ENCODE measurements around the gene B4GALT5.
A peak's percentile ranks its signal among the peaks of the same experiment; 100 is the strongest.
"Not testable (repeated sequence)": the region's sequence is repeated elsewhere in the genome, so short reads cannot be mapped to it uniquely, and the experiment has no call there.

The B4GALT5 gene, protein sequence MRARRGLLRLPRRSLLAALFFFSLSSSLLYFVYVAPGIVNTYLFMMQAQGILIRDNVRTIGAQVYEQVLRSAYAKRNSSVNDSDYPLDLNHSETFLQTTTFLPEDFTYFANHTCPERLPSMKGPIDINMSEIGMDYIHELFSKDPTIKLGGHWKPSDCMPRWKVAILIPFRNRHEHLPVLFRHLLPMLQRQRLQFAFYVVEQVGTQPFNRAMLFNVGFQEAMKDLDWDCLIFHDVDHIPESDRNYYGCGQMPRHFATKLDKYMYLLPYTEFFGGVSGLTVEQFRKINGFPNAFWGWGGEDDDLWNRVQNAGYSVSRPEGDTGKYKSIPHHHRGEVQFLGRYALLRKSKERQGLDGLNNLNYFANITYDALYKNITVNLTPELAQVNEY

DNA sequence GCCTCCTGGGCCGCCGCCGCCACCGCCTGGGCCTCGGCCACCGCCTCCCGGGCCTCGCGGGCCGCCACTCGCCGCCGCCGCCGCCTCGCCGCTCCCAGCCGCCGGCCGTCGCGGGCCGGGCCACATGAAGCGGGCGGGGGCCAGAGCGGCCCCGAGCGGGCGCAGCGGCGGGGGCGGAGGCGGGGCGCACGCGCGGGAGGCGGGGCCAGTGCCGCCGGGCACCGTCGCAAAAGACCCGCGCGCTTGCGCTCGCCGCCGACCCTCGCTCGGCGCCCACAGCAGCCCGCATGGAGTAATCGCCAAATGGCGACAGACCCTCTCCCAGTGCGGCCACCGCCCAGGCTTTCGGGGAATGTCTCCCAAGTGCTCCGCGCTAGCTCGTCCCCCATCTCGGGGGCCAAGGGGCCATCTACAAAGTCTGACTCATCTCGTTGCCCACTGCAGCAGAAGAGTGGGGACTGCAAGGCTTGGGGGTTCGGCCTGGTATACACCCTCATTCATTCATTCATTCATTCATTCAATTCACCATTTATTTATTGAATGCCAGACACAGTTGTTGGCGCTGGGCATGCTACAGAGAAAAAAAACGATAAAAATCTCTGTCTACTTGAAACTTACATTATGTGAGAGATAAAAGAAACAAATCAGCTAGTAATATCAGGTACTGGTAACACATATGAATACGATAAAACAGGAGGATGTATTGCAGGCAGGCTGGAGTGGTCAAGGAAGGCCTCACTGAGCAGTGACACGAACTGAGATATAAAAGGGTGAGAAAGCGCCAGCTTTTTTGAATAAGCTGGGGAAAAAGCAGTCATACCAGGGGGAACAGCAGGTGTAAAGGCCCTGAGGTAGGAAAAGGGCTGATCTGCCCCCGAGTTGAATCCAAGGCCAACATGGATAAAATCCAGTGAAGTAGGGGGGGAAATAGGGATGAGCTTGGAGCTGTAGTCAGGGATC, at the start of gene B4GALT5:
Gene B4GALT5 (minus strand): TSS at position 126 of the 960 bp plus-strand sequence. CDS start 188 bp downstream, outside the sequence.
- peak; percentile 75 for DNase-seq

DNA sequence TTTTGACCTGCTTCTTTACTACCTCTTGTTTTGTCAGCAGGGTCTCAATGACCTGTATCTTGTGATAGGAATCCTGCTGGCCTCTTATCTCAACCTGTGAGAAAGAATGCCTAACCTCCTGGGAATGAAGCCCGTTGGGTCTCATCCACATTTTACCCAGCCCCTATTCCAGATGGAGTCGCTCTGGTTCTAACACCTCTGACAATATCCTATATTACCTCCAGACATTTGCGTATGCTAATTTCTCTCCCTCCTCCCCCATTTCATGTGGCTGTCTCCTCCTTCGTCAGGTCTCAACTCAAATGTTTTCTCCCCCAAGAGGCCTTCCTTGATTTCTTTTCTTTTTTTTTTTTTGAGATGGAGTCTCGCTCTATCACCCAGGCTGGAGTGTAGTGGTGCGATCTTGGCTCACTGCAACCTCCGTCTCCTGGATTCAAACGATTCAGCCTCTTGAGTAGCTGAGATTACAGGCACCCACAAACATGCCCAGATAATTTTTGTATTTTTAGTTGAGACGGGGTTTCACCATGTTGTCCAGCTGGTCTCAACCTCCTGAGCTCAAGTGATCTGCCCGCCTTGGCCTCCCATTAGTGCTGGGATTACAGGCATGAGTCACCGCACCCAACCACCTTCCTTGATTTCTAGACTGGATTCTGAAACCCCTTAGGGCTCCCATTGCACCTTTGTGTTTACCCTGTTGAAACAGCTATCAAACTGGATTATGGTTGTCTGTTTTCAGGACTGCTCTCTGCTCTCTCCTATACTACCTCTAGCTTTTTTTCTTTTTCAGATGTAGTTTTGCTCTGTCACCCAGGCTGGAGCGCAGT, 49.5 kb upstream of the B4GALT5 start:
- DNase-seq: peak; percentile 42

DNA sequence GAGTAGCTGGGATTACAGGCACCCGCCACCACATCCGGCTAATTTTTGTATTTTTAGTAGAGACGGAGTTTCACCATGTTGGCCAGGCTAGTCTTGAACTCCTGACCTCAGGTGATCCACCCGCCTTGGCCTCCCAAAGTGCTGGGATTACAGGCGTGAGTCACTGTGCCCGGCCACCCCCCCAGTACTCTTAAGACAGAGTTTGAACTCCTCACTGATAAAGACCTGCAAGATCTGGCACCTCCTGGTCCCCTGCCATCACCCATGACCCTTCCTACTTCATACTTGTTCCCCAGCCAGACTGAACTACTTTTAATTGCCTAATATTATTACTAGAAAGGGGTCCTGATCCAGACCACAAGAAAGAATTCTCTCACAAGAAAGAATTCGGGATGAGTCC, 48.2 kb upstream of the B4GALT5 start:
- not testable (repeated sequence) for DNase-seq

DNA sequence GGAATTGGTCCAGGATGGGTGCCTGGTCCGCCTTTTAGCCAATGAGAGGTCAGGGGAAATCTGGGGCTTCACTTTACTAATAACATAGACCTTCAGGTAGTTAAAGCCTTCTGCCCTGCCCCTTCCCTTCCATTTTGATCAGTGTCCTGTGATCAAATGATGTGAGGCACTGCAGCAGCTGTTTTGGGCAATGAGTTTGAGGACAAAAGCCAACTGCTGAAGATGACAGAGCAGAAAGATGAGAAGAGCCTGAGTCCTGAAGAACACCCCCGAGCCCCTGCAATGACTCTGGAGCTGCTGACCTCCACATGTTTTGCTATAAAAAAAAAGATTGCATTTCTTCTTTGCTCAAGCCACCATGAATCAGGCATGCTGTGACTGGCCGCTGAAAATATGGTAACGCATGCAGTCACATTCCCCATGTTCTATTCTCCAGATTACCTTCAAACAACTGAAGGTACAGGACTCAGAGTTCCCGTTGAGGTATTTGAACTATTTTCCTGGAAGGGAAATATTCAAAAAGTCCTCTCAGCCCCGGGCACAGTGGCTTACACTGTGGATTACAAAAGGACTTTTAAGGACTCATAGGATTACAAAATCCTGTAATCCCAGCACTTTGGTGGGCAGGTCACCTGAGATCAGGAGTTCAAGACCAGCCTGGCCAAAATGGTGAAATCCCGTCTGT, 45.7 kb upstream of the B4GALT5 start:
- no peak for DNase-seq

DNA sequence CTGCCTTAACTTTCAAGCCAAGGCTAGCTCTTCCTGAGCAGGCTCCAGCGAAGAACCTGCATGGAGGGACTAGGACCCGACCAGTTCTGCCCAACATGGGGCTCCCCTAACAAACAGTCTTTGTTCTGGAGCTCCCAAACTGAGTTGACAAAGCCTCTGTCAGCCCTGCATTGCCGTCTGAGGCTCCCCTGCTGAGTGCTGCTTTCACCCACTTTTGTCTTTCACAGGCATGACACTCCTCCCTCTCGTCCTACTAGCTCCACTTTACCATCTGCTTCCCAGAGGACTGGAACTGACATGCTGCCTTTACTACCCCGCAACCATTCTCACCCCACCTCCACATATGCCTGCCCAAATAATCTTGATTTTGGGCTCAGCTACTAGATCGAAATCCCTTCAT, 45.1 kb upstream of the B4GALT5 start:
- no peak for DNase-seq

DNA sequence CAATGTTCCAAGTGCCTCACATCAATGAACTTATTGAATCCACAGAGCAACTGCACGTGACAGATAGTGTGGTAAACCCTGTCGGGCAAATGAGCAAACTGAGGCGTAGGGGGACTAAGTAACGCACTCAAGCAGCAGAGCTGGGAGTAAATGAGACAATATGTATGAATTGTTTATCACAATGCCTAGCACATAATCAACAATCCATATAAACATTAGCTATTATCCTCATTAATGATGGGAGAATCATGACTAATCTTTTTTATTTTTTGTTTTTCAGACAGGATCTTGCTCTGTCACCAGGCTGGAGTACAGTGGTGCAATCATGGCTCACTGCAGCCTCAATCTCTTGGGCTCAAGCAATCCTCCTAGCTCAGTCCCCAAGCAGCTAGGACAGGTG, 43.9 kb upstream of the B4GALT5 start:
- no peak for DNase-seq

DNA sequence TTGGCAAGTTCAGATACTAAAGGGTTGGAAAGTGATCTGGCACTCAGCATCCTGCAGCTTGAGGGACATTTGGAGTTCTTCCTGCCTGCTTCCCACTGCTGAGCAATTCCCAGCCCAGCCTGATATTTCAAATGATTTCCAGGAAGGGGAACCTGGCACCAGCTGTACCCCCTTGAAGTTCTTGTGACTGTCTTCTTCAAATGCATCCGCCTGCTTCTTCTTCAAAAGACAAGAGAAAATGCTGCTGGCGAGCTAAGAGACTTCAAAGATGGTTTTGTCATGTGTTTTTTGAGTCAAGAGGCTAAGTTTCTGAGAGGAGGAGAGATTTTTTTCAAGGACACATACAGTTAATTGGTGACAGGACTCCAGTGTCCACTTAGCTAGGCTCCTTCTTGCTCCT, 42.6 kb upstream of the B4GALT5 start:
- DNase-seq: no peak

DNA sequence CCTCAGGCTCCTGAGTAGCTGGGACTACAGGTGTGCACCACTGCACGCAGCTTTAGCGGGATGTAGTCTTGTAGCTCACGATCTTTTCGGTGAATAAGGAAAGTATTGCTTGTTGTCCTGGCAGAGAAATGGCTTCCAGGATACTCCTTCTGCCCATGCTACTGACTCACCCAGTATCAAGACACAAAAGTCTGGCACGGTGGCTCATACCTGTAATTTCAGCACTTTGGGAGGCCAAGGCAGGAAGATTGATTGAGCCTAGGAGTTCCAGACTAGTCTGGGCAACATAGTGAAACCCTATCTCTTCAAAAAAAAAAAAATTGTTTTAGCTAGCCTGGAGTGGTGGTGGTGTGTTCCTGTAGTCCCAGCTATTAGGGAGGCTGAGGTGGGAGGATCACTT, 40.9 kb upstream of the B4GALT5 start:
- no peak for DNase-seq

DNA sequence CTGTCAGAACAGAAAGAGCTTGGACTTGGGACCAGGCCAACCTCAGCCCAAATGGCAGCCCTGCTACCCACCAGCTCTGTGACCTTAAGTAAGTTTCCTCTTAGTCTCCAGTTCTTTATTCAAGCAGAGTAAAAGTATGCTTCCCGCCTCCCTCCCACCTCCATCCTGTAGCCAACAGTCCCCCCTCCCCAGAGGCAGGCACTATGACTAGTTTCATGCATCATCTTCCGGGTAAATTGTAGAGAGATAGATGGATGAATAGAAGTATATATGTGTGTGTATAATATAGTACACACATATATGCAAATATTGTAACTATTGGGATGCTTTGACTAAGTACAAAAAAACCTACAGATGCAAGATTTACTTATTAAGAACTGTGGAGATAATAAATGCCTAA, 39.5 kb upstream of the B4GALT5 start:
- no peak for DNase-seq

DNA sequence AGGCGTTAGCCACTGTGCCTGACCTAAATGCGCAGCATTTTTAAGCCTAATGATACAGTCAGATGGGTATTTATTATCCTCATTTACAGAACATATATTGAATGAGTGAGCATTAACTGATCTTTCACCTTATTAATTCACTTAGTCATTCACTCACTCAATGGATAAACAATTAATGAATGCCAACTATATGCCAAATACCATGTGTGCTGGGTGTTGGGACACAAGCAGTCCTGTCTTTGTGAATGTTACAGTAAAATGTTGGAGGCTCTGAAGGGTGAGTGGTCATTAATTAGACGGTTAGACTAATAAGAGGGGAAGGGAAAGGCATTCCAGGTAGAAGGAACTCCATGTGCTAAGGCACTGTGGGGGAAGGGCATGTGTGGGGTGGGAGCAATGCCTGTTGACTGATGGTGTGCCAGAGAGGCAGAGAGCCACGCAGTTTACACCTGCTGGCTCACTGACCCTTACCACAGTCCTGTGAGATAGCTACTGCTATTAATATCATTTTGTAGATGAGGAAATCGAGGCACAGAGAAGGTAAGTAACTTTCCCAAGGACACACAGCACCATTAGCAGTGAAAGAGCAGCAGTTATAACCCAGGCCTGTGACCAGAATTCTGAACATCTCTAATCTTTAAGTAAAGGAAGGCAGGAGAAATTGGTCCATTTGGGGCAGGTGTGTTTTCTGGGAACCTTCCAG, 38.7 kb upstream of the B4GALT5 start:
- DNase-seq: no peak

DNA sequence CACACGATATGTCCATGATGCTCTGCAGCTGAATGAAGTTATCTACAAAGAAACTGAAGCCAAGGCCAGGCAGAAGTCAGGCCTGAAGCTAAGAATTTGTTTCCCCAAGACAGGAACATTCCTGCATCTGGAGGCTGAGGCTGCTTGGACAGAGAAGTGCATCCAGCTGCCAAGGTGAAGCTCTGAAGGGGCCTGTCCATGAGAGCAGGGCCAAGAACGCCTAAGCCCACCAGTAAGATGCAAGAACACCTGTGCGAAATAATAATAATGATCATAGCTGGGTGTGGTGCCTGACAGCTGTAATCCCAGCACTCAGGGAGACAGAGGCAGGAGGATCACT, 37.7 kb upstream of the B4GALT5 start:
- no peak for DNase-seq

DNA sequence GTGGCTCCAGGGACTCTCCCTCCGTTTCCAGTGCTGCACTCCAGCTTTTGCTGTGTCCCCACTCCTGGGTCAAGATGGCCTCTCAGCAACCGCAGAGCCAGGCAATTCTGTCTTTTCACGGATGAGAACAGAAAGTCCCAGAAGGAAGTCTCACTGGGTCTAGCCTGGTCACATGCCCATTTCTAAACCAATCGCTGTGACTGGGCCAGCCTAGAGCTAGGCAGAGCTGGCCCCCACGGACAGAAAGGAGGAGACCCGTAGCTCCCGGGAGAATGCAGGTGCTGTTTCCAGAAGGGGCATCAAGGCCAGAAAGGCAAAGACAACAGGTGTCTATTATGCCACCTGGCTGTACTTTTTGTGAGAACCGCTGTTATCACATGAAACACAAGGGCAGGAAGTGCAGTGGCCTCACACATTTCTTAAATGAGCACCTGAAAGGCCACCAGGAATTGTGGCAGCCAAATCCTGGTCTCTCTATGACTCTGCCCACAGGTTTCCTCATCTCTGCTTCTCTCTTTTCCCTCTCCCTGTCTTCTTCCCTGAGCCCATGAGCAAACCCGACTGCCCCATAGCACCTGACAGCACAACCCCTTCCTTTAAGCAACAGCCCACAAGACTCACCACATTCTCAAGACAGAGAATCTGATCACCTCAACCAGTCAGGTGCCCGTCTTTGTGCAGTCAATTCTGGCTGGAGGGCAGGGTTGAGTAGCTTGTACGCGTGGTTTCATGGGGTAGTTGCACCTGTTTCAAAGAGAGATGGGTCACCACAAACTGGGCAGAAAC, 37.1 kb upstream of the B4GALT5 start:
- DNase-seq: peak; percentile 88

DNA sequence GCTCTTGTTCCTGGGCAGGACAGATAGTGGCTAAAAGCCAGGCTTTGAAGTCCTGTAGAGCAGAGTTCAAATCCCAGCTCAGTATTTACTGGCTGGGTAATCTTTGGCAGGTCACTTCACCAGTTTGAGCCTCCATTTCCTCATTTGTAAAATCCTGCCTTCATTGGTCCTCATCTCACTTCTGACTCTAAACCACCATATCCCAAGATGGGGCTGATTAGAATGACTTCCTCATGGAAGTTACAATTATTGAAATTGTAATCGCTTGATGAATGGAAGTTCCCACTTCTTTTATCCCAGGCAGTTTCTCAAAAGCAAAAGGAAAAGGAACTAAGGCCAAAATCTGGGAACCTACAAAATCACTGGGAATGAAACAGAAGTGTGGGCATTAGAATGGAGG, 35.9 kb upstream of the B4GALT5 start:
- DNase-seq: peak; percentile 25

DNA sequence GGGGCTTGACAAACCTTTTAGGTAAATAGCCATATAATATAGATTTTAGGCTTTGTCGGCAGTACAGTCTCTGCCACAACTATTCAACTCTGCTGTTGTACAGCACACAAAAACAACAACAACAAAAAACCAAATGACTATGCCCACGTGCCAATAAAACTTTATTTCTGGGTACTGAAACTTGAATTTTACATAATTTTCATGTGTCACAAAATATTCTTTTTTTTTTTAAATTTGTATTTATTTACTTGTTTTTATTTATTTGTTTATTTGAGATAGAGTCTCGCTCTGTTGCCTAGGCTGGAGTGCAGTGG, 34.8 kb upstream of the B4GALT5 start:
- no peak for DNase-seq

DNA sequence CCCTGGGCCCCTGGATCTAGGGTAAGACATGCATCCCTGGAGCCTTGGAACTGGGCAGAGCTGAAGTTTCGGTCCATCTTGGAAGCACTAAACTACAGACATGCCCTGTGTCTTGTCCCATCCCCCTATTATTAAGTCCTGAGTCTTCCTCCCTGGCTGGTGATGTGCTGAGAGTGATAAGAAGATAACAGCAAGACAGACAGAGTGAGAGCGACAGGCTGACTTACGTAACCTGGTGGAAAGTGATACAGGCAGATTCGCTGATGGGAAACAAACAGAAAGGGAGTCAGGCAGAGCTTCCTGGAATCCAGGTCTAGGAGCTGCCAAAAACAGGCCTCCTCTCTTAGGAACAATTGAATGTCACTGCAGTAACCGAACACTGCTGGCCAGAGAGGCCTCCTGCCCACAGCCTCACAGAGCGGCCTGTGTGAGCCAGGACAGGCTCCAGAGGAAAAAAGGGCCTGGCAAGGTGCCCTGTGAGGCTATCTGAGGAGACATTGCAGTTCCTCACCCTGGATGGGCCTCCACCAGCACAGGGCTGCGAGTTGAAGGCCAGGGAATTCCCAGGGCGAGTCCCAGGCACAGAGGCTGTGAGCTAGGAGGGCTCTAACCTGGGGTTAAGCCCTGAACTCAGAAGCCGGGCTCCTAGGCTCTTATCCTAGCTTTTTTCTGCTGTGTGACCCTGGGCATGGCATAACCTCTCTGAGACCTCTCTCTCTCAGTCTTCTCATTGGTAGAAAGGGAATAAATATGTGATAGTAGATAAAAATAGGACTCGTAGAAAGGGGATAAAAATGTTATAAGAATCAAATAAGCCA, 34.2 kb upstream of the B4GALT5 start:
- no peak for DNase-seq

DNA sequence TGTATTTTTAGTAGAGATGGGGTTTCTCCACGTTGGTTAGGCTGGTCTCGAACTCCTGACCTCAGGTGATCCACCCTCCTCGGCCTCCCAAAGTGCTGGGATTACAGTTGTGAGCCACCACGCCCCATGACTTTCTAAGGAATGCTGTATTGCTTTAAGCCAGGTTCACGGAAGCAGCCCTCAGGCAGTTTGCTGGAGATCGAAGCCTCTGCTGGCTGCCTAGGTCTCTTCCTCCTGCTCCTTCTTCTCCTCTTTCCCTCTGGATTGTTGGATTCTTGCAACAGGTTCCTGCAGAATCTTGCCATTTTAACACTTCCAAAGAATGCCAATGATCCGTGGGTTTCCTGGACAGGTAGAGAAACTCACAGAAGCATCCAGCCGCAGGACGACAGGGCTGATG, 29.3 kb upstream of the B4GALT5 start:
- DNase-seq: no peak

DNA sequence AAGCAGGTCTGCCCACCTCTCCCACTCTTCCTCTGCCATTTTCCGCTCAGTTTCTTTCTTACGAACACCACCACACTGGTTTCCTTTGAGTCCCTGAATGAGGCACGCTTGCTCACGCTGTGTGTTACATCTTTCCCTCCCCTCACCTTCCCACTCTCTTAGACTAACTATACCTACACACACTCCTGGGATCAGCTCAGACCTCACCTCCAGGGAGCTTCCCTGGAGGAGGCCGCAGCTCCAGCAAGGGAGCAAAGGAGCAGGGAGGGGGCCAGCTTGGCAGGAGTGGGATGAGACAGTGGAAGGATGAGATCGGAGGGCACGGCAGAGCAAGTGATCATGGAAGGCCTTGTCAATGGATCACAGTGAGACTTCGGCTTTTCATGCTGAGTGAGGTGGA, 28.3 kb upstream of the B4GALT5 start:
- no peak for DNase-seq

DNA sequence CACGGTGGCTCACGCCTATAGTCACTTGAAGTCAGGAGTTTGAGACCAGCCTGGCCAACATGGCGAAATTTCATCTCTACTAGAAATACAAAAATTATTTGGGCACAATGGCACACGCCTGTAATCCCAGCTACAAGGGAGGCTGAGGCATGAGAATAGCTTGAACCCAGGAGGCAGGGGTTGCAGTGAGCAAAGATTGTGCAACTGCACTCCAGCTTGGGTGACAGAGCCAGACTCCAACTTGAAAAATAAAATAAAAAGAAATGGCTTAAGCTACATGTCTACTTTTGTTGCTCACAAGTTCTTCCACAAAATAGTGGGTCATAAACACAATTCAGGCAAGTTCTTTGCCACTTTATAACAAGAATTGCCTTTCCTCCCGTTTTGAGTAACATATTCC, 27.1 kb upstream of the B4GALT5 start:
- no peak for DNase-seq

DNA sequence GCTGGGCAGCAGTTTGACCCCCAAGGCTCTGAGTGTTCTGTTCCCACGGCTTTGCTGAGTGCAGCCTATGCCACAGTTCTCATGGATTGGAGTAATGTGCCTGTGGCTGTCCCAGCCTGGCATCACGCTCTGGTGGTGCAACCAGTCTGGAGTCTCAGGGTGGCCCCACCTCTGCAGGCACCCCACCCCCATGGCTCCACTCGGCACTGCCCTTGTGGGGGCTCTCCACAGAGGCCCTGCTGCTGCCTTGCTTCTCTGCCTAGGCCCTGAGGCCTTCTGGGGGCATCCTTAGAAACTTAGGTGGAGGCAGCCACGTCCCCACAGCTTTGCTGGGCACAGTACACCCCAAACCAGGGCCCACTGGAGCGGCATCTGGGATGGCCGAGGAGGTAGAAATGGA, 25.4 kb upstream of the B4GALT5 start:
- DNase-seq: no peak

DNA sequence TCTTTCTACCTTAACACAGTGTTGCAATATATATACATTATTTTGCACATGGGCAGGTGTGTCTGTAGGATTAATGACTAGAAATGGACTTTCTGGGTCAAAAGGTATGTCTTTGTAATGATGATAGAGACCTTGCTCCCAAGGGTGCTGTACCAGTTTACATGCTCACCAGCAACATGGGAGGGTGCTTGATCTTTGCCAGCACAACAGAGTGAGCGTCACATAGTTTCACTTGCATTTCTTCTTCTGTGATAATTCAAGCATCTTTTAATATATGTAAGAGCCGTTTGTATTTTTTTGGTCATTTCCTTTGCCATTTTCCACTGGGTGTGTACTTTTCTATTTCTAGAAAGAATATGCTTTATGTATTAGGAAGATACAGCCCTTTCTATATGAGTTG, 23.6 kb upstream of the B4GALT5 start:
- DNase-seq: no peak
